Activated CD8-positive, alpha-beta memory T cell treated with anti-CD3 and anti-CD28 coated beads, Interleukin-2, amount 50 U/mL, for 4 hours (primary cell): ENCODE data around the gene INPP4B.

ENCODE experiments used
- DNase-seq: peaks from one replicate; pipeline ENCODE4 v3.0.0-alpha.2; 2020

Gene INPP4B

DNA sequence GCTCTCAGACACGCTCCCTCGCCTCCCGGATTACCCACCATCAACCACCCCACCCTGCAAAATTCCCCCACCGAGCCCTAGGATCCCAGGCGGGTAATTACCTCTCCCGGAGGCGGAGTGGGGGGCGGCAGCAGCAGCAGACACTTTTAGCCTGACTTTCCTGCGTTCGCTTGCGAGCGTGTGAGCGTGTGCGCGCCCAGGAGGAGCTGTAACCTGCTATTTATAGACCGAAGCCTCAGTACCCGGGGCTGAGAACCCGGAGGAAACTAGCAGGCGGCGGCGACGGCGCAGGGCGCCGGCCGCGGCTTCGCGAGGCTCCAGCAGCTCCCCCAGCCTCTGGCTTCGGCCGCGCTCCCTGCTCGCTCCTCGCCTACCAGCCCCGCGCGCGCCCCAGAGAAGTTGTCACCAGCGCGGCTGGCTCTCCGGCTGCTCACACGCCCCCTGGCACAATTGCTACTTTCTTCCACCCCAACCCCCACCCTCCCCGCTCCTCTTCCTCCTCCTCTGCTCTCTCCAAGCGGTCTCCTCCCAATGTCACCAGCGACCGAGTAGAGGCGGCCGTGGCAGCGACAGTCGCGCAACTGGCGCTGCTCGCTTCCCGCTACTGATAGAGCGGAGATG lies at the start of gene INPP4B:
Gene INPP4B, minus strand, starts transcription at position 194 of the 621 bp plus-strand sequence.
- peak; percentile 33 for DNase-seq

DNA sequence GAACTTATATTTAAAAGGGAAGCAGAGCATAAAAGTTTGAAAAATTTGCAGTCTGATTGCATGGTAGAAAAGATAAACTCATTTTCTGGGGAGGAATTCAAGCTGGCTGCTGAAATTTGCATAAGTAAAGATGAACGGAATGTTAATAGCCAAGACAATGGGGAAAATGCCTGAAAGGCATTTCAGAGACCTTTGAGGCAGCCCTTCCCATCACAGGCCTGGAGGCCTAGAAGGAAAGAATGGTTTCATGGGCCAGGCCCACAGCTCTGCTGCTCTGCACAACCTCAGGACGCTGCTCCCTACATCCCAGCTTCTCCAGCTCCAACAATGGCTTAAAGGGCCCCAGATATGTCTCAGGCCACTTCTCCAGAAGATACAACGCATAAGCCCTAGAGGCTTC lies 46.9 kb upstream of the INPP4B start:
- no peak for DNase-seq

DNA sequence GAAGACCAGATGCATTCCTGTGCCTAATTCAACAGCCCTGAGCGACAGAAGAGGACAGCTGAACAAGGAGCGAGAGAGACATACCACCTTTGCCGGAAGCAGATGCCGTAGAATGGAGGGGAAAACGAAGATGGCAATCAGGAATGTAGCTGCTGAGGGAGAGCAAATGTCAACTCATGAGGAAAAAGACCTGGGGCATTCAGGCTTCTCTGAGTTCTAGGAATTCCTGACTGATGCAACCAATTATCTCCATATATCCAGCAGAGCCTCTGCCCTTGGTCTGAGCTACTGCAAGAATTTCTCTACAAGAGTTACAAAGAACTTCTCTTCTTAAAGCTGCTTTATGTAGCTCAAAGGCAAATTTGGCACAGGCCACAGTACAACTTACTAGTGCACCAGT lies 40.5 kb upstream of the INPP4B start:
- DNase-seq, result no peak

GRCh38 chr4:142883040-142883832 lies 37.1 kb upstream of the INPP4B start:
- no peak for DNase-seq

DNA sequence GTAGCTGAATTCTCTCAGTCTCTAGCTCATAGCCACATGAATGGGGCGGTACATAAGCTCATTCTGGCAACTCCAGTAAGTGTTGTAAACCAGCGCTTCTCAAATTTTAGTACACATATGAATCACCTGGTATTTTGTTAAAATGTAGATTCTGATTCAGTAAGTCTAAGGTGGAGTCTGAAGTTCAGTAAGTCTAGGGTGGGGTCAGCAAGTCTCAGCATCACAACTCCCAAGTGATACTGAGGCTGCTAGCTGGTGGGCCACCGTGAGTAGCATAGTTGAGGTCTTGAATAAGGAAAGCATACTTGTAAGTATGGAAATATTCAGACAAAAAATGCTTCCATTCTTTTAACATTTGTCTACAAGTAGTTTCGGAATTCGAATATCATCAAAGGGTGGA lies 36.1 kb upstream of the INPP4B start:
- no peak for DNase-seq

DNA sequence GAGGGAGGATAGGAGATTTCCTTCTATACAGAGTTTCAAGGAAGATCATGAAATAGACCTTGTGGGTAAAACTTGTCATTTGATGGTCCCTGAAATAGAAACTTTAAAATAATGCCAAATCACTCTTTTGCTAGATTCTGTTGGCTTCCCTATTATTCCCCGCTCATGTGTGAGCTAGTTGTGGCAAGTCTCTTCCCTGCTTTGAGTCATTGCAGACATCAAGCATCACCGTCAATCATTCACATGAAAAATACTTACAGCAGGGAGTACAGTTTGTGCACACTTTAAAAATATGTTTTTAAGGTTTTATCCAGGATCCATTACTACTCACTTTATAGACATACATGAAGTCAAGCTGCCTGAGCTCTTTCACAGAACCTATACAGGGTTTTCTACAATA lies 35.2 kb upstream of the INPP4B start:
- no peak for DNase-seq

DNA sequence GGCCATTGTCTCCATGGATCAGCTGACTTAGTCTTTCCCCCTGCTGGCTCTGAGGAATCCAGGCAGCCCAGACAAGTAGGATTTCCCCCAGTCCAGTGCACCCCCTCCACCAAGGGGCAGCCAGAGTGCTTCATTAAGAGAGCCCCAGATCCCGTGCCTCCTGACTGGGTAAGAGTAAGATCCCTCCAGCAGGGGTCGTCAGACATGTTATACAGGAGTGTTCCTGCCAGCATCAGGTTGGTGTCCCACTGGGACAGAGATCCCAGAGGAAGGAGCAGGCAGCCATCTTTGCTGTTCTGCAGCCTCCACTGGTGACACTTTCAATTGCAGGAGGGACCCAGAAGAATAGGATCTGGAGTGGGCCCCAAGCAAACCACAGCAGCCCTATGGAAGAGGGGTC lies 29.0 kb upstream of the INPP4B start:
- no peak for DNase-seq

- no peak for DNase-seq
These were observed 28.6 kb upstream of the INPP4B start for GRCh38 chr4:142874684-142875083.

GRCh38 chr4:142866685-142867084 lies 20.6 kb upstream of the INPP4B start:
- DNase-seq, result no peak

GRCh38 chr4:142861351-142861750 lies 15.2 kb upstream of the INPP4B start:
- DNase-seq, result no peak

DNA sequence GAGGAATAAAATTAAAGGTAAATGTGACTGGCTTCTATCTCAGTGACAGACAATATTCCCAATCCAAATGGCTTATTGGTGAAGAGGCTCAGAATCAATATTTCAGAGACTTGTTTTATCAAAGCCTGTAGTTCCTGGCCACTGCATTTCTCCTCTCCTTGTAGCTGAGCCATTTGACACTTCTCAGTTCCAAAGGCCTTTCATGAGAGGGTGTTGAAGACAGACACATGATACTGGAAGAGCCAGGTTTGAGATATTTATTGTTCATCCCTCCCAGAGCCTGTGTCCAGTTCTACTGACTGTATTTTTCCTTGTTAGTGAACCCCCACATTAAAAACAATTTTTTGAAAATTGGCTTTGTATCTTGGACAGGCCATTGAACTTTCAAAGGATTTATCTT lies 12.9 kb upstream of the INPP4B start:
- DNase-seq, result no peak

- DNase-seq, result no peak
These were observed 12.3 kb upstream of the INPP4B start for GRCh38 chr4:142858446-142858845.

DNA sequence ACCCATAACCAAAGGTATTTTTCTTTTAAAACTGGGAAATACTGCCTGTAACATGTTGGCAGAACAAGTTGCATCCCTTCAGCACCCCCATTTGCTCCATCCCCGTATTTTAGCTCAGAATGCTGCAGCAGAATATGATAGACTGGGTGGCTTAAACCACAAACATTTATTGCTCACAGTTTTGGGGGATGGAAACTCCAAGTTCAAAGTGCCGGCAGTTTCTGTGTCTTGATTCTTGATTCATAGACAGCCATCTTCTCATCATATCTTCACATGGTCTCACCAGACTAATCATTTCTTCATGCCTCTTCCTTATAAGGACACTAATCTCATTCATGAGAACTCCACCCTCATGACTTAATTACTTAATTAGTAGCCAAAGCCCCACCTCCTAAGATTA lies 10.5 kb upstream of the INPP4B start:
- no peak for DNase-seq

DNA sequence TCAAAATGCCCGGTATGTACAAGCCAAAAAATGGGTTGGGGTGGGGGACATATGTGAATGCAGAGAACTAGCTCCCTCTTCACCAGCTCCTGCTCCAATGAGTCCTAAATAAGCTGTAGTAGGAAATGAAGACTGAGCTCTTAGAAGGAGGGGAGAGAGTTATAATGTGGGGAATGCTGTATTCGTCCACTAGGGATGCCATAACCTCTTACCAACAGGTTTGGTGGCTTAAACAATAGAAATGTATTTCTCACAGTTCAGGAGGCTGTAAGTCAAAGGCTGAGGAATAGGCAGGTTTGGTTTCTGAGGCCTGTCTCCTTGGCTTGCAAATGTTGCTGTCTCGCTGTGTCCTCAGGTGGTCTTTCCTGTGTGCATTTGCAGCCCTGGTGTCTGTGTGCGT lies 4.4 kb upstream of the INPP4B start:
- no peak for DNase-seq

DNA sequence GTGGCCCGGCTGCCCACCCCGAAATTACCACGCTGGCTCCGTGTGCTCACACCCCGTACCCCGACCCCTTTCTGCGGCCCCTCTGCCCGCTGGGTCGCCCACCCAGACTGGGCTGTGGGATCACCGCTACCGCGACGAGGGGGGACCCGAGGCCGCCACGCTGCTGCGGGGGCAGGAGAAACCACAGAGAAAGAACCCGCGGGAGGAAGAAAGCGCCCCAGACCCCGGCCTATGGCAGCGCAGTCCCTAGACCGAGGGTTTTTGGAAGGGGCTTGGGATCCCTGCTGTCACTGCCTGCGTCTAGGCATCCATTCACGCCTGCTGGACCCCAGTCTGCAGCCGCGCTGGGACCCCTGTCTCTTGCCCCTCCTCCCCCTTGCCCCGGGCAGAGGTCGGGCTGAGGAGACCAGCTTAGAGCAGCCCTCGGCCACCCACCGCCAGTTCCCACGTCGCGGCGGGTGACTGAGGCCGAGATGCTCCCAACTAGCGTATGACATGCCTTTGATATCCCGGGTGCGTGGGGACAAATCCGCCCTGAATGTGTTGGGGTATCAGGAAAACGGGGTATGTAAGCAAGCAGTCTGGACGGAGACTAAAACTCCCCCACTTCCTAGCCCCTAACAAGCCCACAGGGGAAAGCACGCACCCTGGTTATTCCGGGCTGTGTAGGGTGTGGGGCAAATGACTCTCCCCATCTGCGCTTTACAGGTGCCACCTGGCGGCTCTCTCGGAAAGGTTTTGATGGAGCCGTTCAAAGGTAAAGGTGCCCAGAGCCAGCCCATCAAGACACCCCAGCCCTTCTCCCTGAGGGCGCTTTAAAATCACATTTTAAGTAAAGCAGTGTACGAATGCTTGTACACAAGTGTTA lies 862 bp upstream of the INPP4B start:
- DNase-seq, result peak; percentile 64

- no peak for DNase-seq
These were observed 601 bp downstream of the INPP4B start for GRCh38 chr4:142845293-142846107.

DNA sequence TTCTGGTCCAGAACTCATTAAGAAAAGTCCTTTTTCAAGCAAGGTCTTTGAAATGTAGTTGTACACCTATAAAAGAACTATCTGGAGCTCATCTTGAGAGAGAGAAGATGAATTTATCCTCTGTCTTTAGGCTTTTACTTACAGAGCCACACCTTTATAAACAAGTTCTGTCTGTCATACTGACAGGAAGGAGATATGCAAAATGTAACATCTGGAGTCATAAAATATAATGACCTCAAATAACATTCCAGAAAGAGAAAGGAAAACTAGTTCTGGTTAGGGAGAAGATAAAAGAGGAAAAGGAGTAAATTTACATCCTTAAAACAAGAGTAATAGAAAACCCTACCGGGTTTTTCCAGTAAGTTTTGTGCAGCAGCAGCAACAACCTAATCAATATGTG lies 1.3 kb downstream of the INPP4B start:
- no peak for DNase-seq

- DNase-seq, result no peak
These were observed 5.5 kb downstream of the INPP4B start for GRCh38 chr4:142840516-142841123.

GRCh38 chr4:142838778-142839177 lies 7.3 kb downstream of the INPP4B start:
- DNase-seq, result no peak

DNA sequence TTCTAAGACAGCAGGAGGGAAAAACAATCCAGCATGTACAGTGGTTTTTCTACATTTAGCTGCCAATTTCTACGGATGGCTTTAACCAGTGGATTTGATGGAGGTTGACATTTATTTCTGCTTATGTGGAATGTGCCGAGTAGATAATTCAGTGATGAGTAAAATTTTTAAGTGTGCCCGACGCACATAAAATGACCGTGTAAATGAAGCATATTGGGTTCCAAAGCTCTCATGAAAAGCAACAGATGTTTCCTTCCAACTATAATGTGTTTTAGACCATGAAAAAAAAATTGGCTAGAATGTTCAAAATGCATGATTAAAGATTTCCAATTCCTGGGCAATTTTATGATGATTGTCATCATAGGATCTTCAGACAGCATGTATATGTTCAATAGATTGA lies 14.1 kb downstream of the INPP4B start:
- DNase-seq, result no peak

- no peak for DNase-seq
These were observed 19.4 kb downstream of the INPP4B start for GRCh38 chr4:142826503-142827241.

GRCh38 chr4:142824368-142824767 lies 21.7 kb downstream of the INPP4B start:
- DNase-seq, result no peak
